Measurements from ENCODE around the gene FAIM2. TPM values are rescaled to one million over a fixed set of nuclear protein-coding genes. Genes with fewer than 3 reads are reported as not detected.
"Not testable (repeated sequence)": the region's sequence is repeated elsewhere in the genome, so short reads cannot be mapped to it uniquely, and the experiment has no call there.

Gene FAIM2
- total RNA-seq, 2 experiments from 2014 or later: 0.33 to 0.50 TPM

DNA sequence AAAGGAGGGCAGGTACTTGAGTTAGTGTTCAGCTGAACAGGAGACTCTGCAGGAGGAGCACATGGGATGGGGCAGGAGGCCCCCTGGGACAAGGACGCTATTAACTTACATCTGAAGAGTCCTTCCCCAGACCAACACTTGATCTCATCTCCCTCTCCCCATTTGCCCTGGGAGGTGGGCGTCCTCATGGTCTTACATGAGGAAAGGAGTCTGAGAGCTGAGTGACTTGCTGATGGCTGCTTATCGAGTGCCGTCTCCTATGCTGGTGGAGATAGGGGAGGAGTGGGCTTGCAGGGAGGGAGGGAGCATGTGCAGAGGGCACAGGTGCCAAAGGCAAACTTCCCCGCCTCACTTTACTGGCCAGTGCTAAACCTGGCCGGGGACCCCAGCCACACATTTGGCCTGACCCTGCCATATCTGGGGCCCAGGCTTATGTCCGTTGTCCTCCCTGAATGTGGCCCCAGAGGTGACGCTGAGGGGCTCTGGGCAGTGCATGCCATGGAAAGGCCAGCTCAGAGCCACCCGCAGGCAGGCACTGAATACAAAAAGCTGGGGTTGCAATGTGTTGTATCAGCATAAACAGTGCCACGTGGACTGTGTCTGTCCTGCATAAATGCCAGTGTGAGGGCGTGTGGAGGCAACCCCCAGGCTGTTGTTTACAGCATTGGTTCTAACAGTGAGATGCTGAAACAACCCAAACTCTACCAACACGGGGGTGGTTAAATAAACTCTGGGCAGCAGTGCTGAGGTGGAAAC is 29.4 kb downstream of the FAIM2 start:
- no peak for DNase-seq
- no peaks in the 10 kb centered on the region for H3K4me1 Mint-ChIP-seq

DNA sequence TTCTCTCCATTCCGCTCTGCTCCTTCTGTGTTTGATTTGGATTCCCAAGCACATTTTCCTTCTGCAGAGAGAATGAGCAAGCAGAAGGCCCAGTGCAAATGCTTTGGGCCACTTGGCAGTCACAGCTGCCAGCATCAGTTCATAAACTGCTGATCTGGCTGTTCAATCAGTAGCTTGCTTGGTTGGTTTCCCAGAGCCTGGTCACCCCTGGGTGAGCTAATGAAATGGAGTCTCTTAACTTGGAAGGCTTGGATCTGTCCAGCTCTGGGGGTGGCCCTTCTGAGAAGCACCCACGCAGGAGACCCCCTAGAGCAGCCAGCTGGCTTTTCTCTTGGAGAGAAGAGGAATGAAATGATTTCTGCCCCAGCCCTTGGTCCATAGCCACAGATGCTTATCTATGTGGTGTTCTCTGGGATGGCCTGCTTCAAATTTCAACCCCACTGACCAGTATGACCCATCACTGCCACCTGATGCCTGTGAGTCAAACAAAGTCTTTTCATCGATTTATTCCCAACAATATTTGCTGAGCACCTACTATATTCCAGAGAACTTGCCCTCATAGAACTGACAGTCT is 30.3 kb downstream of the FAIM2 start:
- Mint-ChIP-seq H3K27me3 (no peaks in the 10 kb centered on the region), H3K4me3 (no peak overlapping the region), H3K9me3 (peaks cover 11% of the 10 kb centered on the region), H3K36me3 (ENCODE audit: low read depth) (no peaks in the 10 kb centered on the region), H3K4me1 (no peaks in the 10 kb centered on the region), H3K27ac (no peak overlapping the region)
- ChIA-PET CTCF (no interaction called here), POLR2A (no interaction called here)
- no peak for DNase-seq

More for the DNA sequence above, 29.4 kb downstream of the FAIM2 start:
- Mint-ChIP-seq H3K36me3 (ENCODE audit: low read depth) (no peaks in the 10 kb centered on the region), H3K27ac (no peak overlapping the region), H3K9me3 (peaks cover 20% of the 10 kb centered on the region), H3K27me3 (no peaks in the 10 kb centered on the region), H3K4me3 (no peak overlapping the region)
- CTCF ChIA-PET: no interaction called here
- POLR2A ChIA-PET: no interaction called here

DNA sequence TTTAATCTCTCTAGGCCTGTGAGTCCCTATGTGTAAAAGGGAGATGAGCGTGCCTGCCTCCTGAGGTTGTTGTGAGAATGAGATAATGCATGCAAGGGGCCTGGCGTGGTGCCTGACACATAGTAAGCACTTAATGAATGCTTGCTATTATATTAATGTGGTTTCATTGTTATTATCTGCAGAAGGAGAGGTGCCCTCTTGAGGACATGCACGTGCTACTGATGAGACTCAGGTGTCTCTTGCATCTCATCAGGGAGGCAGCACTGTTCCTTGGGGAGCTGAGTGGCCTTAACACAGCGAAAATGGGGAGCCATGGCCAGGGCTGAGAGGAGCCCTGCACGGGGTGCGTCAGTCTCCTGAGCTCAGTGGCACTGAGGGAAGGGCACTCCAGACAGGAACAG is 30.9 kb downstream of the FAIM2 start:
- Mint-ChIP-seq H3K27ac (no peak overlapping the region), H3K27me3 (no peaks in the 10 kb centered on the region), H3K36me3 (ENCODE audit: low read depth) (no peaks in the 10 kb centered on the region), H3K4me1 (no peaks in the 10 kb centered on the region), H3K4me3 (no peak overlapping the region), H3K9me3 (peaks cover 5% of the 10 kb centered on the region)
- DNase-seq: no peak
- ChIA-PET CTCF (no interaction called here), POLR2A (no interaction called here)

DNA sequence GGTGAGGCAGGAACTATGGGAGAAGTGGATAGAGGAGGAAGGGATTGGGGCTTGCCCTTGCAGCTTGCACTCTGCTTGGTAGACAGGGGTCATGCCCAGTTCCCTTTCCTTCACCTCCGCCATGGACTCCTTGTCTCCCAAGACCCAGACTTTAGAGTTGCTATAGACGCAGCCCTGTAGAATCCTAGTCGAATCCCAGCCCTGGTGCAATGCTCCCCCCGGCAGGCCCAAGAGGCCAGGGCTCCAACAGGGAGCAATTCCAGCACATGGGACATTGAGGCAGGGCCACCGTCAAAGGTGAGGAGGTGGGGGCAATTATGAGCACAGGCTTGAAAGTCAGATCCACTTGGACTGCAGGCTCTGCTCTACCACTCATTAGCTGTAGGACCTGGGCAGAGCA is 31.3 kb downstream of the FAIM2 start:
- no peak overlapping the region for H3K27ac Mint-ChIP-seq
- no peaks in the 10 kb centered on the region for H3K27me3 Mint-ChIP-seq
- no peaks in the 10 kb centered on the region for H3K4me1 Mint-ChIP-seq
- peaks cover under 1% of the 10 kb centered on the region for H3K9me3 Mint-ChIP-seq
- no peak overlapping the region for H3K4me3 Mint-ChIP-seq
- CTCF ChIA-PET: interaction anchor here (1.0 kb wide), 1 partner anchor 10 kb away, joined by 3 read pairs; no protein-coding TSS in a partner anchor
- no peaks in the 10 kb centered on the region for H3K36me3 Mint-ChIP-seq (ENCODE audit: low read depth)
- POLR2A ChIA-PET: no interaction called here
- DNase-seq: no peak

GRCh38 chr12:49871811-49872251 is 31.9 kb downstream of the FAIM2 start:
- H3K27ac Mint-ChIP-seq; H3K36me3 Mint-ChIP-seq (ENCODE audit: low read depth); H3K27me3 Mint-ChIP-seq; H3K4me1 Mint-ChIP-seq; H3K9me3 Mint-ChIP-seq; DNase-seq; POLR2A ChIA-PET; H3K4me3 Mint-ChIP-seq: not testable (repeated sequence)
- CTCF ChIA-PET: interaction anchor here (0.7 to 1.0 kb wide), 2 partner anchors 9 to 10 kb away, joined by 3 to 6 read pairs; no protein-coding TSS in a partner anchor

- Mint-ChIP-seq H3K4me1 (no peaks in the 10 kb centered on the region), H3K36me3 (ENCODE audit: low read depth) (no peaks in the 10 kb centered on the region), H3K9me3 (no peaks in the 10 kb centered on the region), H3K27ac (no peak overlapping the region), H3K4me3 (no peak overlapping the region), H3K27me3 (no peaks in the 10 kb centered on the region)
- ChIA-PET CTCF (no interaction called here), POLR2A (interaction anchor here (0.6 kb wide), 1 partner anchor 223 kb away, joined by 3 read pairs; no protein-coding TSS in a partner anchor)
- no peak for DNase-seq
Measured at GRCh38 chr12:49871263-49871561, 32.5 kb downstream of the FAIM2 start.

DNA sequence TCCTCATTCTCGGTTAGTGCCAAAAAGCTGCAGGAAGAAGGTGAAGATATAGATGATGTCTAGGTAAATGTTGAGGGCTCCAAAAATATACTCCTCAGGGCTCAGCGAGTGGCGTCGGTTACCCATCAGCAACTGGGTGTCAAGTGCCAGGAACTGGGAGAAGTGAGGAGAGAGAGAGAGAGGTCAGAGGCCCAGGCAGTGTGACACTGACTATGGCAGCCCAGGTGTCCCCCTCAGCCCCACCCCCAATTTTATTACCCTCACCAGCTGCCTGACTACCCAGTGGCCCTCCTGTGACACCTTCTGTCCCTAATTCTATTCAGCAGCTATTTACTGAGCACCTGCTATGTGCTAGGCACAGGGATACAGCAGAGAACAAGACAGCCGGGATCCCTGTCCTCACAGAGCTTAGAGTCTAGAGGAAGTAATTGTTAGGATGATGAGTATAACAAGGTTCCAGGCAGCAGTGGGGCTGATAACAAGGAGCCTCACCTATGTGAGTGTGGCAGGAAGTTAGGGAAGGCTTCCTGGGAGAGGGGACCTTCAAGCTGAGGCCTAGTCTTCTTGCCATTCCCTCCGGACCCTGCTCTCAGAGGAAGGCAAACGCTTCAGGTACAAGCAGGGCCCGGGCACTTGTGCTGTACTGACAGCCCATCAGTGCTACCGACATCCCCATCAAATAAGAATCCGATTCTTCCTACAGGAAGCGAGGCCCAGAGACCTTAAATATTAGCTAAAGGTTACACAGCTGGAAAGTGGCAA is 33.0 kb downstream of the FAIM2 start:
- Mint-ChIP-seq H3K36me3 (ENCODE audit: low read depth) (no peaks in the 10 kb centered on the region), H3K27ac (no peak overlapping the region), H3K4me1 (no peaks in the 10 kb centered on the region), H3K9me3 (no peaks in the 10 kb centered on the region), H3K4me3 (no peak overlapping the region), H3K27me3 (no peaks in the 10 kb centered on the region)
- CTCF ChIA-PET: interaction anchor here (0.9 kb wide), 1 partner anchor 97 kb away, joined by 4 read pairs; no protein-coding TSS in a partner anchor
- POLR2A ChIA-PET: interaction anchor here (0.6 kb wide), 1 partner anchor 223 kb away, joined by 3 read pairs; no protein-coding TSS in a partner anchor
- no peak for DNase-seq

- no peaks in the 10 kb centered on the region for H3K4me1 Mint-ChIP-seq
- POLR2A ChIA-PET: no interaction called here
- no peak for DNase-seq
Measured at GRCh38 chr12:49869816-49870500, 33.7 kb downstream of the FAIM2 start.

DNA sequence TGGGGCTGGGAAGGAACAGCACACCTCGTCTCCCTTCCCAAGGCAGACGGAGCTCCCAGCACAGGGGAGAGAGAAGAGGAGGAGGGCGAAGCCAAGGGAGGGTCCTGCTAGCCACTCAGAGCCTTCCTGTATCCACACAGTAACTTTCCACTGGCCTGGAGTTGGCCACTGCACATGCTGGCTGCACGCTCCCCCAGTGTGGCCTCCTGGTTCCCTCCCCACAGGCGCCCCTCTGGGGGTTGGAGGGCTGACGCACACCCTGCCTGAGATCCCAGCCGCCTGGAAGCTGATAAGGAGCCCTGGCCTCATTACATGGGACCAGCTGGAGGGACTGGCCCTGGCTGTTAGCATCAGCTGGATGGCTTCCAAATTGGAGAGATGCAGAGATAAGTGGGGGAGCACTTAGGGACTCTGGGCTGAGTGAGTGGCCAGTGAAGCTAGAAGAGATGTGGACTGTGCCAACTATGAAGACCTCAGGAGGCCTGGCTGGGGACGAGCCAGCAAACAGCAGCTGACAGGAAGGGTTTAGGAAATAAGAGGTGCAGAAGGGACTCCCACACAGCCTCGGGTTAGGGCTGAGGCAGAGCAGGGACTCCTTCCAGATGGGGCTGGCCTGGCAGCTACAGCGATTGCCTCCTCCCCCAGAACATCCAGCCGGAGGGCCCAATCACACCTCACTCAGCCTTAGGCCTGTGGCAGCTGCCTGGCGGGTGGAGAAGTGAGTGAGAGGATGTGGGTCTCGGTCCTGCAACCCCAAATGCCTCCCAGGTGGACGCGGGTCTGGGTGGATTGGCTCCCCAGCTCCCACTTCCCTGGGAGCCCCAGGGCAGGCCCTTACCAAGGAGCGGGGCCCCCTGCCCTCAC is 34.5 kb downstream of the FAIM2 start:
- DNase-seq: no peak
- H3K4me1 Mint-ChIP-seq: no peaks in the 10 kb centered on the region
- H3K4me3 Mint-ChIP-seq: no peak overlapping the region
- CTCF ChIA-PET: interaction anchor here (0.5 to 1.2 kb wide), 3 partner anchors 98 to 841 kb away, joined by 3 read pairs; no protein-coding TSS in a partner anchor
- POLR2A ChIA-PET: no interaction called here
- no peaks in the 10 kb centered on the region for H3K9me3 Mint-ChIP-seq
- H3K36me3 Mint-ChIP-seq (ENCODE audit: low read depth): no peaks in the 10 kb centered on the region
- no peak overlapping the region for H3K27ac Mint-ChIP-seq
- peaks cover 2% of the 10 kb centered on the region for H3K27me3 Mint-ChIP-seq

More at GRCh38 chr12:49869816-49870500, 33.7 kb downstream of the FAIM2 start:
- H3K4me3 Mint-ChIP-seq: no peak overlapping the region
- no peaks in the 10 kb centered on the region for H3K27me3 Mint-ChIP-seq
- H3K36me3 Mint-ChIP-seq (ENCODE audit: low read depth): no peaks in the 10 kb centered on the region
- no peaks in the 10 kb centered on the region for H3K9me3 Mint-ChIP-seq
- CTCF ChIA-PET: interaction anchor here (0.5 to 1.2 kb wide), 3 partner anchors 97 to 840 kb away, joined by 3 to 4 read pairs (median 3); no protein-coding TSS in a partner anchor
- H3K27ac Mint-ChIP-seq: no peak overlapping the region

- Mint-ChIP-seq H3K36me3 (ENCODE audit: low read depth) (no peaks in the 10 kb centered on the region), H3K4me1 (no peaks in the 10 kb centered on the region), H3K9me3 (no peaks in the 10 kb centered on the region), H3K27ac (no peak overlapping the region), H3K27me3 (peaks cover 2% of the 10 kb centered on the region), H3K4me3 (no peak overlapping the region)
- ChIA-PET POLR2A (no interaction called here), CTCF (interaction anchor here (1.0 to 2.7 kb wide), 4 partner anchors 12 to 99 kb away, joined by 3 to 9 read pairs (median 3); no protein-coding TSS in a partner anchor)
- DNase-seq: no peak
Measured at GRCh38 chr12:49868449-49868848, 35.3 kb downstream of the FAIM2 start.

- H3K27ac Mint-ChIP-seq: no peak overlapping the region
- ChIA-PET POLR2A (no interaction called here), CTCF (interaction anchor here (0.9 to 2.7 kb wide), 5 partner anchors 11 to 99 kb away, joined by 3 to 9 read pairs (median 4); no protein-coding TSS in a partner anchor)
- DNase-seq: no peak
- no peaks in the 10 kb centered on the region for H3K4me1 Mint-ChIP-seq
- H3K27me3 Mint-ChIP-seq: peaks cover 2% of the 10 kb centered on the region
- no peak overlapping the region for H3K4me3 Mint-ChIP-seq
- H3K9me3 Mint-ChIP-seq: no peaks in the 10 kb centered on the region
- no peaks in the 10 kb centered on the region for H3K36me3 Mint-ChIP-seq (ENCODE audit: low read depth)
Measured at GRCh38 chr12:49867570-49868341, 35.9 kb downstream of the FAIM2 start.

Measured in activated CD4-positive, alpha-beta T cell treated with anti-CD3 and anti-CD28 coated beads, Interleukin-2, amount 10 ng/mL, durations not matched to agents 7 days and 5 days (primary cell).